ENCODE data around the gene OR51F1.
"Not testable (repeated sequence)": the region's sequence is repeated elsewhere in the genome, so short reads cannot be mapped to it uniquely, and the experiment has no call there.

The OR51F1 gene

GRCh38 chr11:4769838-4770237, at the start of gene OR51F1:
Gene OR51F1, minus strand, starts transcription at chr11:4769938. Its CDS starts 0 bp downstream, at chr11:4769938.
- no peak for DNase-seq (ENCODE audit: low spot score)

- DNase-seq (ENCODE audit: low spot score): no peak
These were observed 39.5 kb upstream of the OR51F1 start for GRCh38 chr11:4809246-4809645.

- no peak for DNase-seq (ENCODE audit: low spot score)
These were observed 38.7 kb upstream of the OR51F1 start for GRCh38 chr11:4808476-4808875.

- DNase-seq (ENCODE audit: low spot score): no peak
These were observed 34.5 kb upstream of the OR51F1 start, which contains the start of gene OR52R1 for GRCh38 chr11:4804280-4804679. Gene OR52R1, minus strand, starts transcription at chr11:4804380. Its CDS starts 0 bp downstream, at chr11:4804380.

GRCh38 chr11:4801316-4801715, 31.6 kb upstream of the OR51F1 start:
- not testable (repeated sequence) for DNase-seq (ENCODE audit: low spot score)

GRCh38 chr11:4798427-4799183, 28.9 kb upstream of the OR51F1 start:
- DNase-seq (ENCODE audit: low spot score): no peak

GRCh38 chr11:4797206-4797605, 27.5 kb upstream of the OR51F1 start:
- no peak for DNase-seq (ENCODE audit: low spot score)

GRCh38 chr11:4782454-4782853, 12.7 kb upstream of the OR51F1 start:
- DNase-seq (ENCODE audit: low spot score): no peak

GRCh38 chr11:4768094-4768493, 1.6 kb downstream of the OR51F1 start:
- no peak for DNase-seq (ENCODE audit: low spot score)

GRCh38 chr11:4766420-4767043, 3.2 kb downstream of the OR51F1 start:
- no peak for DNase-seq (ENCODE audit: low spot score)

- no peak for DNase-seq (ENCODE audit: low spot score)
These were observed 6.6 kb downstream of the OR51F1 start for GRCh38 chr11:4763096-4763495.

GRCh38 chr11:4751201-4751600, 18.5 kb downstream of the OR51F1 start:
- DNase-seq (ENCODE audit: low spot score): no peak

- no peak for DNase-seq (ENCODE audit: low spot score)
These were observed 21.3 kb downstream of the OR51F1 start for GRCh38 chr11:4748438-4748837.

GRCh38 chr11:4740735-4741134, 29.0 kb downstream of the OR51F1 start:
- DNase-seq (ENCODE audit: low spot score): no peak

GRCh38 chr11:4727171-4727570, 42.6 kb downstream of the OR51F1 start:
- DNase-seq (ENCODE audit: low spot score): no peak

- not testable (repeated sequence) for DNase-seq (ENCODE audit: low spot score)
These were observed 46.9 kb downstream of the OR51F1 start for GRCh38 chr11:4722616-4723534.
